Nephron progenitor cell (in vitro differentiated cells): ENCODE data around the gene GCH1.

ENCODE experiments used
- DNase-seq: peaks from one replicate; pipeline ENCODE4 v3.0.0; 2021
- H3K27ac Mint-ChIP-seq: 2 replicates; pipeline ENCODE4 v1.8.0; 2021; ENCODE audit warnings: mild to moderate bottlenecking, moderate library complexity, mixed read lengths
- H3K27me3 Mint-ChIP-seq: 2 replicates; pipeline ENCODE4 v1.8.0; 2021; ENCODE audit warnings: mild to moderate bottlenecking, low read depth, mixed read lengths; ENCODE audit not compliant: poor library complexity
- H3K36me3 Mint-ChIP-seq: 2 replicates; pipeline ENCODE4 v1.8.0; 2021; ENCODE audit warnings: low read depth, mixed read lengths
- H3K4me1 Mint-ChIP-seq: 2 replicates; pipeline ENCODE4 v1.8.0; 2021; ENCODE audit warnings: mixed read lengths
- H3K4me3 Mint-ChIP-seq: 2 replicates; pipeline ENCODE4 v1.8.0; 2021; ENCODE audit warnings: mild to moderate bottlenecking, moderate library complexity, mixed read lengths
- H3K9me3 Mint-ChIP-seq: 2 replicates; pipeline ENCODE4 v1.8.0; 2021; ENCODE audit warnings: mild to moderate bottlenecking, moderate library complexity, mixed read lengths
- TF ChIP-seq, protein P1 (sequence below): fragments of 200-600 bp; sonication (generic); IDR thresholded peaks from 2 replicates; pipeline ENCODE4 v1.5.0; 2021; ENCODE audit warnings: antibody characterized with exemption

GCH1 gene

DNA sequence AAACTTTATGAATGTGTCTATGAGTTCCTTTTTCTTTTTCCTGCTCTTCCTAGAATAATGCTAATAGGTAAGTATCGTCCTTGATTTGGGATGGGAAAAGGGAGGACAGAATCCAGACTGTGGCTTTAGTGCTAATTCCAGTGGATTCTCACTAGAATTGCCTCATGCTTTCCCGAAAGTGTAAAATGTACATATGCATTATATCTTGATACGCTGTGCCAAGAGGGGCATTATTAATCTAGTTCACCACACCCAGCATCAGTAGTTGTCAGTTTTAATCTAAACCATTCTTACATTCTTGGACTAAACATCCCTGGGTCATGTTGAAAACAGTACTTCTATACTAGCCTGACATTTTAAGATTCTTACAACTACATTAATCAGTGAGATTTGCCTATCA, 49.3 kb downstream of the GCH1 start:
- Mint-ChIP-seq H3K27ac (no peak overlapping the region), H3K4me1 (no peaks in the 10 kb centered on the region), H3K4me3 (no peak overlapping the region), H3K27me3 (no peaks in the 10 kb centered on the region), H3K9me3 (peaks cover 5% of the 10 kb centered on the region), H3K36me3 (no peaks in the 10 kb centered on the region)
- TF ChIP-seq, protein P1, sequence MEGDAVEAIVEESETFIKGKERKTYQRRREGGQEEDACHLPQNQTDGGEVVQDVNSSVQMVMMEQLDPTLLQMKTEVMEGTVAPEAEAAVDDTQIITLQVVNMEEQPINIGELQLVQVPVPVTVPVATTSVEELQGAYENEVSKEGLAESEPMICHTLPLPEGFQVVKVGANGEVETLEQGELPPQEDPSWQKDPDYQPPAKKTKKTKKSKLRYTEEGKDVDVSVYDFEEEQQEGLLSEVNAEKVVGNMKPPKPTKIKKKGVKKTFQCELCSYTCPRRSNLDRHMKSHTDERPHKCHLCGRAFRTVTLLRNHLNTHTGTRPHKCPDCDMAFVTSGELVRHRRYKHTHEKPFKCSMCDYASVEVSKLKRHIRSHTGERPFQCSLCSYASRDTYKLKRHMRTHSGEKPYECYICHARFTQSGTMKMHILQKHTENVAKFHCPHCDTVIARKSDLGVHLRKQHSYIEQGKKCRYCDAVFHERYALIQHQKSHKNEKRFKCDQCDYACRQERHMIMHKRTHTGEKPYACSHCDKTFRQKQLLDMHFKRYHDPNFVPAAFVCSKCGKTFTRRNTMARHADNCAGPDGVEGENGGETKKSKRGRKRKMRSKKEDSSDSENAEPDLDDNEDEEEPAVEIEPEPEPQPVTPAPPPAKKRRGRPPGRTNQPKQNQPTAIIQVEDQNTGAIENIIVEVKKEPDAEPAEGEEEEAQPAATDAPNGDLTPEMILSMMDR = no peak
- no peak for DNase-seq

DNA sequence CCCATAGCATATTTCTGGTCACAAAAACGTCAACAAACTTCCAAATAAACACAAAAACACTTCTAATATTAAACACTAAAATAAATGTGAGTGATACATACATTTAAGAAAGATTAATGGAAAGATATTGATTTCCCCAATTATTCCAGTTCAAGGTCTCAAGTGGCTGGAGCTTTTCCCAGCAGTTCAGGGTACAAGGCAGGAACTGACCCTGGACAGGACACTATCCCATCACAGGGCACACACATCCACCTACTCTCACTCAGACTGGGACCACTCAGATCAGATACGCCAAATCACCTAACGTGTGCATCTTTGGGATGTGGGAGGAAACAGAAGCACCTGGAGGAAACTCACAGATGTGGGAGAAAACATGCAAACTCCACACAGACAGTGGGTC, 50.4 kb downstream of the GCH1 start:
- no peaks in the 10 kb centered on the region for H3K36me3 Mint-ChIP-seq
- no peaks in the 10 kb centered on the region for H3K27me3 Mint-ChIP-seq
- no peak for DNase-seq
- H3K9me3 Mint-ChIP-seq = peaks cover 5% of the 10 kb centered on the region
- TF ChIP-seq, protein P1 = no peak
- H3K4me3 Mint-ChIP-seq = no peak overlapping the region
- no peak overlapping the region for H3K27ac Mint-ChIP-seq
- no peaks in the 10 kb centered on the region for H3K4me1 Mint-ChIP-seq

GRCh38 chr14:54848910-54849309, 53.7 kb downstream of the GCH1 start:
- Mint-ChIP-seq H3K36me3 (no peaks in the 10 kb centered on the region), H3K4me3 (no peak overlapping the region), H3K4me1 (no peaks in the 10 kb centered on the region), H3K9me3 (peaks cover 5% of the 10 kb centered on the region), H3K27ac (no peak overlapping the region), H3K27me3 (no peaks in the 10 kb centered on the region)
- DNase-seq = no peak
- TF ChIP-seq, protein P1 = no peak

DNA sequence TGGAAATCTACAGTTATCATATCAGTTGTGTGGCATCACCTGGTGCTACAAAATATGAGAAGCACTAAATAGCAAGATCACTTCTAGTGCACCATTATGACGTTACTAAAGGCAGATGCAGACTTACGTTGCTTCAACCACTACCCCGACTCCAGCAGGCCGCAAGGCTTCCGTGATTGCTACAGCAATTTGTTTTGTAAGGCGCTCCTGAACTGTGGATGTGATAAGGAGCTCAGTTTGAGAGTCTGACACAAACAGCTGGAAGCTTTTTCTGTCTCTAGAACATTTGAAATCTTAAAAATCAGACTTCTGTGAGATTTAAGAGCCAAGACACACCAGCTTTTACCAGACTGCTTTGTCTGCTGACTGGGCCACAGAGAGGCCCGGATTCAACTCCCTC, 57.0 kb downstream of the GCH1 start:
- Mint-ChIP-seq H3K4me1 (no peaks in the 10 kb centered on the region), H3K4me3 (no peak overlapping the region), H3K27me3 (peaks cover 7% of the 10 kb centered on the region), H3K9me3 (peaks cover 2% of the 10 kb centered on the region), H3K36me3 (no peaks in the 10 kb centered on the region), H3K27ac (no peak overlapping the region)
- DNase-seq = no peak
- TF ChIP-seq, protein P1 = no peak

DNA sequence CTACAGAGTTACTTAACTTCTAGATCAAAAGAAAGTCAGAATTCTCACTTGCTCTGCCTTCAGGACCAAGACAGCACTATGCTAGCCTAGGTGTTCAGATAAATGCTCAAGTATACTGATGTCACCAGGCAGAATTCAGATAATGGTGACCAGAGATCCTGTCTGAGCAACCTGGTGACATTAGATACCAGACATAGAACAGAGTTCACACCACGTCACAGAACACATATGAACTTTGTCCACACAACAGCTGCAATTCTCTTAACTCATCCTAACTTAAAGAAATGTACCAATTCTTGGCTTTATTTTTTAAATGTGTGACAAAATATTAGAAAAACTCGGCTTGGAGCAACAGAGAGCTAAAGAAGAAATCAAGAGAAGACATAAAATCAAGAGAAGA, 58.1 kb downstream of the GCH1 start:
- Mint-ChIP-seq H3K27ac (no peak overlapping the region), H3K36me3 (no peaks in the 10 kb centered on the region)
- TF ChIP-seq, protein P1 = no peak

DNA sequence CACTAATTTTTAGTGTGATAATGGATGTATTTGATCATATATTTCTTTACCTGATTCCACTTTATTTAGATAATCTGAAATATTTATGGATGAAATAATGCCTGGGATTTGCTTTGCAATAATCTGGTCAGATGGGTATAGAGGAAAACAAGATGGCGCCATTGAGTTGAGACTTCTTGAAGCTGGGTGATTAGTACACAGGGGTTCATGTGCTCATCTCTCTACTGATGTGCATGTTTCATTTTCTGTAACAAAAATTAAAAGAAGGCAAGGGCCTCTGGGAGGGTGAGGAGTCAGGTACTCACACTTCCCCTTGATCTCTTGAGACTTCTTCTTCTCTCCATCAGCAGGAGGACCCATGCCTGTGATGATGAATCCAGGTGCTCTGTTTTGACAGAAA, 61.8 kb downstream of the GCH1 start:
- H3K27me3 Mint-ChIP-seq = peaks cover 7% of the 10 kb centered on the region

More for the DNA sequence above, 58.1 kb downstream of the GCH1 start:
- H3K9me3 Mint-ChIP-seq = no peaks in the 10 kb centered on the region
- H3K27me3 Mint-ChIP-seq = peaks cover 7% of the 10 kb centered on the region
- no peak overlapping the region for H3K4me3 Mint-ChIP-seq
- H3K4me1 Mint-ChIP-seq = no peaks in the 10 kb centered on the region
- DNase-seq = no peak

More for the DNA sequence above, 61.8 kb downstream of the GCH1 start:
- Mint-ChIP-seq H3K4me1 (no peaks in the 10 kb centered on the region), H3K4me3 (no peak overlapping the region), H3K36me3 (no peaks in the 10 kb centered on the region), H3K27ac (no peak overlapping the region), H3K9me3 (no peaks in the 10 kb centered on the region)
- TF ChIP-seq, protein P1 = no peak
- DNase-seq = no peak
